NCI-H526 (cell line): ENCODE measurements around the gene TPX2.
A peak's percentile ranks its signal among the peaks of the same experiment; 100 is the strongest.

ENCODE experiments used
- DNase-seq, 2 experiments: peaks; one replicate each; lab custom pipeline; 2025; lab: John Stamatoyannopoulos, UW

The TPX2 gene

GRCh38 chr20:31738729-31739549 is at the start of gene TPX2:
TPX2 (plus strand) TSS chr20:31739290; CDS start chr20:31757477, 18,187 bp downstream.
- peak; percentile 99 for DNase-seq

- no peak for DNase-seq
Observed at GRCh38 chr20:31690124-31690666, 48.9 kb upstream of the TPX2 start.

GRCh38 chr20:31691646-31692275 is 47.3 kb upstream of the TPX2 start:
- DNase-seq: peak; percentile 38 to 47

GRCh38 chr20:31693402-31693801 is 45.7 kb upstream of the TPX2 start:
- DNase-seq: no peak

- DNase-seq: peak in 1 of 2 experiments; percentile 21
Observed at GRCh38 chr20:31693987-31694661, 45.0 kb upstream of the TPX2 start.

- no peak for DNase-seq
Observed at GRCh38 chr20:31694842-31695593, 44.1 kb upstream of the TPX2 start.

- DNase-seq: no peak
Observed at GRCh38 chr20:31695849-31696804, 43.0 kb upstream of the TPX2 start.

- DNase-seq: no peak
Observed at GRCh38 chr20:31698243-31698802, 40.8 kb upstream of the TPX2 start.

- no peak for DNase-seq
Observed at GRCh38 chr20:31698803-31699718, 40.0 kb upstream of the TPX2 start.

GRCh38 chr20:31699801-31700728 is 39.0 kb upstream of the TPX2 start:
- DNase-seq: no peak

- no peak for DNase-seq
Observed at GRCh38 chr20:31700747-31701146, 38.3 kb upstream of the TPX2 start.

GRCh38 chr20:31701591-31701990 is 37.5 kb upstream of the TPX2 start:
- peak; percentile 18 to 24 for DNase-seq

GRCh38 chr20:31704225-31705119 is 34.6 kb upstream of the TPX2 start:
- DNase-seq: no peak

GRCh38 chr20:31705191-31705590 is 33.9 kb upstream of the TPX2 start:
- no peak for DNase-seq

- no peak for DNase-seq
Observed at GRCh38 chr20:31705598-31706597, 33.2 kb upstream of the TPX2 start.
